BLaER1 treated with 17β-estradiol and CSF1 and Interleukin-3, amounts not matched to agents 10 nM and 100 nM (cell line): Measurements from ENCODE around the gene SSBP1.

ENCODE experiments used
- H3K27ac ChIP-seq, 11 experiments: shearing (Covaris generic); formaldehyde crosslinking; 2 replicates each; pipeline ENCODE4 v1.8.1; 2022
- H3K27me3 ChIP-seq, 11 experiments: shearing (Covaris generic); formaldehyde crosslinking; 2 replicates each; pipeline ENCODE4 v1.8.1; 2022
- H3K36me3 ChIP-seq, 11 experiments: shearing (Covaris generic); formaldehyde crosslinking; 2 replicates each; pipeline ENCODE4 v1.8.1; 2022
- H3K4me1 ChIP-seq, 10 experiments: shearing (Covaris generic); formaldehyde crosslinking; 2 replicates each; pipeline ENCODE4 v1.8.1; 2022
- H3K4me2 ChIP-seq, 11 experiments: shearing (Covaris generic); formaldehyde crosslinking; 2 replicates each; pipeline ENCODE4 v1.8.1; 2022
- H3K4me3 ChIP-seq, 10 experiments: shearing (Covaris generic); formaldehyde crosslinking; 2 replicates each; pipeline ENCODE4 v1.8.1; 2022
- H3K9ac ChIP-seq, 11 experiments: shearing (Covaris generic); formaldehyde crosslinking; 2 replicates each; pipeline ENCODE4 v1.8.1; 2022
- H3K9me3 ChIP-seq, 11 experiments: shearing (Covaris generic); formaldehyde crosslinking; replicated peaks in 1 of 11; 2 replicates each; pipeline ENCODE4 v1.8.1; 2022
- H4K20me1 ChIP-seq, 11 experiments: shearing (Covaris generic); formaldehyde crosslinking; 2 replicates each; pipeline ENCODE4 v1.8.1; 2022
- Cebpa-rat ChIP-seq, 11 experiments: shearing (Covaris generic); IDR thresholded peaks; 2 replicates each; pipeline ENCODE4 v1.8.1; 2022

The SSBP1 gene

GRCh38 chr7:141776374-141776773 lies 38.2 kb downstream of the SSBP1 start, which contains the start of gene TAS2R4:
TAS2R4 (plus strand) TSS chr7:141776674; CDS start chr7:141778489, 1,815 bp downstream.
- H3K4me2 ChIP-seq, result no peak within 1 kb of the TSS
- H3K27ac ChIP-seq, result no peak within 1 kb of the TSS
- H3K36me3 ChIP-seq, result peaks cover 40 to 65% (median 50%) of the 10 kb centered on the region in 11 experiments
- H3K4me3 ChIP-seq, result no peak within 1 kb of the TSS
- H3K9me3 ChIP-seq, result peaks cover 0 to 17% (median 11%) of the 10 kb centered on the region in 11 experiments; a peak in 14 of 22 replicates
- no peak for TF ChIP-seq Cebpa-rat (IDR thresholded peaks at IDR 0.05)
- no peak within 1 kb of the TSS for H3K9ac ChIP-seq
- H3K4me1 ChIP-seq, result no peaks in the 10 kb centered on the region
- H4K20me1 ChIP-seq, result no peaks in the 10 kb centered on the region; a peak in 1 of 22 replicates
- no peaks in the 10 kb centered on the region for H3K27me3 ChIP-seq

DNA sequence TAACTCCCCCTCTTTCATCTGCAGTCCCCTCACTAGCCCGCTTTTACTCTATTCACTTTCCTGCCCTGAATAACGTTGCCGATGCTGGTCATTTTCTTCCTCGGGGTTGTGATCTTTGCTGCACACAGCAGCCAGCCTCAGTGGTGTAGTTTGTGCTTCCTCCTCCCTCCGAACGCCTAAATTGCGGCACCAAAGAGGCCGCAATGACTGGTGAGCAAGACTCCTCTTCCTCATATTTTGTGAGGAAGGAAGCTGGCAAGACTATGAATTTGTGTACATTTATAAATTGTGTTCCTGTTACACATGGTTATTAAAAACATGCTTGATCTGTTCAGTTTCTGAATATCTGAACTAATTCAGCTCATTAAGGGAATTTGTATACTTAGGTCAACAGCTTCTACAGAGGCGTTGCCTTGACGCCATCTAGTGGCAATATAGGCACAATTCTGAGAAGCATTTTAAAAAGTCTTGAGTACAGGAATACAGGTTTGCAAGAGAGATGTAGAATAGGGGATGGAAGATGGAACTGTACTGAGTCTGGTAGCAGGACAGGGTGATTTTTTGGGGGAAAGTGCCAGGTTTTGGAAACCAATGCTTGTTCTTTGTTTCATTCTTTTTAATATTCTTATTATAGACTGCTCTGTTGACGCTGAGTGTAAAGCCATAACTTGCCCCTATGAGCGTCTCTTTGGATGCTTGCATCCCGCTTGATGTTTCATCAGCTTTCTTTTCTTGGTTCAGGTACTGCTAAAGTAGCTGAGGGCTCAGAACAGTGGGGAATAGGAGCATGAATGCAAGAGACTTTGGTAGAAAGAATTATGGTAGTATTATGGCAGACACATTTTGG lies 47.8 kb downstream of the SSBP1 start:
- H3K36me3 ChIP-seq, result peaks cover 10 to 32% (median 19%) of the 10 kb centered on the region in 11 experiments; a peak in 20 of 22 replicates
- H3K4me1 ChIP-seq, result peaks cover 14 to 22% (median 15%) of the 10 kb centered on the region in 10 experiments
- TF ChIP-seq Cebpa-rat (IDR thresholded peaks at IDR 0.05), result no peak
- H3K27me3 ChIP-seq, result no peaks in the 10 kb centered on the region
- H3K9ac ChIP-seq, result no peak overlapping the region
- no peak overlapping the region for H3K4me2 ChIP-seq
- peak overlapping the region in 1 of 11 experiments; percentile 10; a peak in 2 of 22 replicates for H3K27ac ChIP-seq
- H4K20me1 ChIP-seq, result peaks cover 0 to 2% (median 0%) of the 10 kb centered on the region in 11 experiments; a peak in 1 of 22 replicates
- H3K9me3 ChIP-seq, result peaks cover 0 to 6% (median 0%) of the 10 kb centered on the region in 11 experiments; a peak in 1 of 22 replicates
- H3K4me3 ChIP-seq, result no peak overlapping the region

DNA sequence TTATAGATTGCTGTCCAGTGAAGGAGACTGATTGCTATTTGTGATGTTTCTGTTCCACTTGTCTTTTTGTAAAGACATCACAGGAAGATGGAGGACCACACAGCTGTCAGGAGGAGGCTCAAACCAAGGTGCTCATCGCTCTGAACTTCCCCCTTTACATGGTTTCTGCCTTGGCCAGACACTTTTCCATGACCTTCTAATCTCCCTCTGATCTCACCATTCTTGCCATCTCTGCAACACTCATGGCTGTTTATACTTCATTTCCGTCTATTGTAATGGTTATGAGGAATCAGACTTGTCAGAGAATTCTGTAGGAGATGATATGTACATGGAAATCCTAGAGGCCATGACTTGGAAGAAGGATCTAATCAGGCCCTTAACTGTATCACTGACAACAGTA lies 50.1 kb downstream of the SSBP1 start:
- peak overlapping the region in 4 of 11 experiments; percentile 30 to 56 (median 42); a peak in 2 of 22 replicates for H3K27ac ChIP-seq
- peaks cover 0 to 2% (median 0%) of the 10 kb centered on the region in 11 experiments; a peak in 1 of 22 replicates for H4K20me1 ChIP-seq
- peak overlapping the region in 10 of 11 experiments; percentile 19 to 67 (median 42); a peak in 19 of 22 replicates for H3K4me2 ChIP-seq
- no peak overlapping the region for H3K4me3 ChIP-seq
- peaks cover 14 to 22% (median 16%) of the 10 kb centered on the region in 10 experiments for H3K4me1 ChIP-seq
- peaks cover 0 to 7% (median 0%) of the 10 kb centered on the region in 11 experiments; a peak in 1 of 22 replicates for H3K9me3 ChIP-seq
- peaks cover 14 to 32% (median 22%) of the 10 kb centered on the region in 11 experiments; a peak in 20 of 22 replicates for H3K36me3 ChIP-seq
- no peaks in the 10 kb centered on the region for H3K27me3 ChIP-seq
- peak overlapping the region in 1 of 11 experiments; percentile 39; a peak in 1 of 22 replicates for H3K9ac ChIP-seq
- no peak for TF ChIP-seq Cebpa-rat (IDR thresholded peaks at IDR 0.05)

- no peak within 1 kb of the TSS for H3K9ac ChIP-seq
- no peak within 1 kb of the TSS for H3K27ac ChIP-seq
- no peak for TF ChIP-seq Cebpa-rat (IDR thresholded peaks at IDR 0.05)
- peaks cover 0 to 7% (median 0%) of the 10 kb centered on the region in 11 experiments; a peak in 1 of 22 replicates for H3K9me3 ChIP-seq
- no peaks in the 10 kb centered on the region for H3K27me3 ChIP-seq
- H3K36me3 ChIP-seq, result peaks cover 14 to 33% (median 25%) of the 10 kb centered on the region in 11 experiments; a peak in 20 of 22 replicates
- H3K4me3 ChIP-seq, result no peak within 1 kb of the TSS
- no peaks in the 10 kb centered on the region for H4K20me1 ChIP-seq
- peaks cover 14 to 22% (median 16%) of the 10 kb centered on the region in 10 experiments for H3K4me1 ChIP-seq
- no peak within 1 kb of the TSS for H3K4me2 ChIP-seq
Measured at GRCh38 chr7:141789917-141790316, 51.8 kb downstream of the SSBP1 start, which contains the start of gene TAS2R5. TAS2R5 (plus strand) TSS chr7:141790217; CDS start chr7:141790362, 145 bp downstream.

- Histone ChIP-seq H3K36me3 (peaks cover 14 to 34% (median 25%) of the 10 kb centered on the region in 11 experiments; a peak in 20 of 22 replicates), H3K4me2 (no peak overlapping the region)
Measured at GRCh38 chr7:141792526-141792925, 54.4 kb downstream of the SSBP1 start.

More at GRCh38 chr7:141792526-141792925, 54.4 kb downstream of the SSBP1 start:
- Histone ChIP-seq H3K9me3 (peaks cover 0 to 7% (median 0%) of the 10 kb centered on the region in 11 experiments; a peak in 1 of 22 replicates), H3K27me3 (no peaks in the 10 kb centered on the region), H3K27ac (no peak overlapping the region), H3K9ac (no peak overlapping the region), H4K20me1 (no peaks in the 10 kb centered on the region), H3K4me3 (no peak overlapping the region), H3K4me1 (peaks cover 9 to 15% (median 10%) of the 10 kb centered on the region in 10 experiments)
- 0 out of 22 replicates have a peak, but pooled peaks of 1 of the 11 experiments have one; percentile 21 for TF ChIP-seq Cebpa-rat (IDR thresholded peaks at IDR 0.05)
